ENCODE data around the gene RIPOR3.
"Not testable (repeated sequence)": the region's sequence is repeated elsewhere in the genome, so short reads cannot be mapped to it uniquely, and the experiment has no call there.

Gene RIPOR3

DNA sequence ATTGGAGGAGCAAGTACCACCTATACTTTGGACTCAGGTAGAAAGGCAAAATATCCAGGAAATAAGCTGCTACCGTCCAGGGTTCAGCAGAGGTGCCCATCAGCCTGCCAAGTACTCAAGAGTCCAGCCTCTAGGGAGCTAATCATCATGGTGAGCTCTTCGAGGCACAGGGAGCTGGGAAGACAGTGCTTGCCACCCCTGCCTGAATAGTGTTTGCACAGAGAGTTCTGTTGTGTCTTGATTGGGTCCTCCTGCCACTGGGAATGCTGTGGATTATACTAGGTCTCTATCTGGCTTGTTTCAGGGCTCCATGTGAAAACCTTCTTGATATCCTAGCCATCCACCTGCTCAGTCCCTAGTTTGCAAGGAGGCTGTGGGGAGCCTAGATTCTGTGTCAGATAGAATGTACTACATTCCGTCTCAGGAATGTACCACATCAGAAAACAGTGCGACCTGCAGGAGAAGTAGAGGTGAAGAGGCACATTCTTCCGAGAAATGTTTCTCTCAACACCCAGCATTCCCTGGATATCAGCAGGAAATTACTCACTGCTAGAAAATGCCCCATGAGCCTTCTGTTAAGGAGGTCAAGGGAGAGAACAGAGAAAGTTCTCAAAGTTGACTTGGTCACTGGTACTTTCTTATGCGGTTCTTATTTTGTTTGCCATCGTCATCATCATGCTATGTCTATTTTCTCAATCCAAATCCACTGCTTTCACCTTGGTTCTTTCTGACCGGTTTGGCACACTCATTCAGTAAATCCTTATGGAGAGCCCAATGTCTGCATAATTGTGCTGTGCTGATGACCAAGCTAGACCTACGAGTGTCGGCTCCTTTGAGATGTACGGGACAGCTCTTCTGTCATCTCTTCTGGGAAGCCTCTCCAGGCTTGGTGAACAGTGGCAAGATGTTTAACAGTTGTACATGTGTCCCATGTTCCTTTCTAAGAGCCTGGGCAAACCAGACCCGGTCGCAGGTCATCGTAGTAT, 150.4 kb downstream of the RIPOR3 start:
- Histone ChIP-seq H3K27me3 (ENCODE audit: insufficient read depth, poor library complexity, severe bottlenecking) (no peaks in the 10 kb centered on the region), H3K9me3 (ENCODE audit: severe bottlenecking) (peaks cover 2% of the 10 kb centered on the region), H3K4me1 (ENCODE audit: insufficient read depth, poor library complexity, severe bottlenecking) (peaks cover 43% of the 10 kb centered on the region), H3K4me3 (ENCODE audit: severe bottlenecking) (no peak overlapping the region), H3K36me3 (ENCODE audit: low read depth) (peaks cover 55% of the 10 kb centered on the region), H3K27ac (ENCODE audit: poor library complexity, severe bottlenecking) (peak overlapping the region; percentile 76)
- TF ChIP-seq, protein P1, sequence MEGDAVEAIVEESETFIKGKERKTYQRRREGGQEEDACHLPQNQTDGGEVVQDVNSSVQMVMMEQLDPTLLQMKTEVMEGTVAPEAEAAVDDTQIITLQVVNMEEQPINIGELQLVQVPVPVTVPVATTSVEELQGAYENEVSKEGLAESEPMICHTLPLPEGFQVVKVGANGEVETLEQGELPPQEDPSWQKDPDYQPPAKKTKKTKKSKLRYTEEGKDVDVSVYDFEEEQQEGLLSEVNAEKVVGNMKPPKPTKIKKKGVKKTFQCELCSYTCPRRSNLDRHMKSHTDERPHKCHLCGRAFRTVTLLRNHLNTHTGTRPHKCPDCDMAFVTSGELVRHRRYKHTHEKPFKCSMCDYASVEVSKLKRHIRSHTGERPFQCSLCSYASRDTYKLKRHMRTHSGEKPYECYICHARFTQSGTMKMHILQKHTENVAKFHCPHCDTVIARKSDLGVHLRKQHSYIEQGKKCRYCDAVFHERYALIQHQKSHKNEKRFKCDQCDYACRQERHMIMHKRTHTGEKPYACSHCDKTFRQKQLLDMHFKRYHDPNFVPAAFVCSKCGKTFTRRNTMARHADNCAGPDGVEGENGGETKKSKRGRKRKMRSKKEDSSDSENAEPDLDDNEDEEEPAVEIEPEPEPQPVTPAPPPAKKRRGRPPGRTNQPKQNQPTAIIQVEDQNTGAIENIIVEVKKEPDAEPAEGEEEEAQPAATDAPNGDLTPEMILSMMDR (IDR thresholded peaks at IDR 0.05; ENCODE audit: poor library complexity, severe bottlenecking): peak; percentile 44
- ATAC-seq (ENCODE audit: low read depth) (peak; percentile 93), DNase-seq (ENCODE audit: low spot score) (no peak)

DNA sequence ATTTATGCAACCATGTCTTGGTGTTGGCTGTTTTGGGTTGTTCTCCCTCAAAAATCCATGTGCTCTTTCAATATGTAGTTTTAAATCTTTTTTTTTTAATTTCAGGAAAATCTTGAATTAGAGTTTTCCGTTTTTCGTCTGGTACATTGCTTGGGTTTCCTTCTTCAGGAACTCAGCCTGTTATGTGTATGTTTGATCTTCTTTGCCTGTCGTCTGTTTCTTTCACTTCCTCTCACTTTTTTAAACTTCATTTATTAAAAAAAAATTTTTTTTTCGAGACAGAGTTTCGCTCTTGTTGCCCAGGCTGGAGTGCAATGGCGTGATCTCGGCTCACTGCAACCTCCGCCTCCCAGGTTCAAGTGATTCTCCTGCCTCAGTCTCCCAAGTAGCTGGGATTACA, 151.5 kb downstream of the RIPOR3 start:
- peak overlapping the region; percentile 76 for H3K27ac ChIP-seq (ENCODE audit: poor library complexity, severe bottlenecking)
- H3K4me3 ChIP-seq (ENCODE audit: severe bottlenecking): not testable (repeated sequence)

GRCh38 chr20:50538276-50538675, 153.1 kb downstream of the RIPOR3 start:
- DNase-seq (ENCODE audit: low spot score) (no peak), ATAC-seq (ENCODE audit: low read depth) (no peak)
- Histone ChIP-seq H3K27me3 (ENCODE audit: insufficient read depth, poor library complexity, severe bottlenecking) (no peaks in the 10 kb centered on the region), H3K4me3 (ENCODE audit: severe bottlenecking) (no peak overlapping the region), H3K27ac (ENCODE audit: poor library complexity, severe bottlenecking) (peak overlapping the region; percentile 76), H3K36me3 (ENCODE audit: low read depth) (peaks cover 63% of the 10 kb centered on the region), H3K9me3 (ENCODE audit: severe bottlenecking) (peaks cover 2% of the 10 kb centered on the region), H3K4me1 (ENCODE audit: insufficient read depth, poor library complexity, severe bottlenecking) (peaks cover 51% of the 10 kb centered on the region)
- TF ChIP-seq, protein P1 (IDR thresholded peaks at IDR 0.05; ENCODE audit: poor library complexity, severe bottlenecking): no peak

More for the DNA sequence above, 151.5 kb downstream of the RIPOR3 start:
- H3K27me3 ChIP-seq (ENCODE audit: insufficient read depth, poor library complexity, severe bottlenecking); DNase-seq (ENCODE audit: low spot score); ATAC-seq (ENCODE audit: low read depth); H3K9me3 ChIP-seq (ENCODE audit: severe bottlenecking): not testable (repeated sequence)
- H3K36me3 ChIP-seq (ENCODE audit: low read depth): peaks cover 66% of the 10 kb centered on the region
- peaks cover 44% of the 10 kb centered on the region for H3K4me1 ChIP-seq (ENCODE audit: insufficient read depth, poor library complexity, severe bottlenecking)

DNA sequence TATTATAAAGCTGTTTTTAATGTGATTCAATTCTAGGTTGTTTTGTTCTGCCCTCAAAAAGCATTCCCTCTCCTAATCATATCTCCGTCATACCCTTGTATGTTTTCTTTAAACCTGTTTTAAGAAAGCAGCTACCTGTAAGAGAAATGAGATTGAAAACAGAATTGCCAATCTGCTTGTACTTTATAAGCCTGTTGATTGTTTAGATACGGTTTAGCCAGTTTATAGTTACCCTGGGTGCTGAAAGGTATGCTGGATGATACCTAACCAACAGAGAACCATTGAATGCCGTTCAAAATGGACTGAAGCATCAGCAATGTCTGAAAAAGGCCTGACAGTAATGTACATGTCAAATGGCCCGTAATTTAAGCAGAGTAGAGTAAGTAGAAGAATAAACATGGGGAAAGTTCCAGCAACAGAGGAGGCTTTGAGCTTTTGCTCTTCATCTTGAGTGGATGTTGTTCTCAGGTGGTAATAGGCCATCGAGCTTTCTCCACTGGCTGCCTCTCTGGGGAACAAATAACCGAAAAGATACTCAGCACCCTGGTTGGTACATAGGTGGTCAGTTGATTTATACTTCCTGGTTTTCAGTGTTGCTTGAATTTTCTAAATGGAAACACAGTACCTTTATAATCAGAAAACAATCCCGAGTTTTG, 153.7 kb downstream of the RIPOR3 start:
- ATAC-seq (ENCODE audit: low read depth) (no peak), DNase-seq (ENCODE audit: low spot score) (no peak)
- Histone ChIP-seq H3K4me1 (ENCODE audit: insufficient read depth, poor library complexity, severe bottlenecking) (peaks cover 53% of the 10 kb centered on the region), H3K27me3 (ENCODE audit: insufficient read depth, poor library complexity, severe bottlenecking) (no peaks in the 10 kb centered on the region), H3K36me3 (ENCODE audit: low read depth) (peaks cover 57% of the 10 kb centered on the region), H3K9me3 (ENCODE audit: severe bottlenecking) (peaks cover 2% of the 10 kb centered on the region), H3K4me3 (ENCODE audit: severe bottlenecking) (no peak overlapping the region), H3K27ac (ENCODE audit: poor library complexity, severe bottlenecking) (peak overlapping the region; percentile 76)
- TF ChIP-seq, protein P1 (IDR thresholded peaks at IDR 0.05; ENCODE audit: poor library complexity, severe bottlenecking): no peak

GRCh38 chr20:50536333-50536732, 155.0 kb downstream of the RIPOR3 start:
- DNase-seq (ENCODE audit: low spot score) (no peak), ATAC-seq (ENCODE audit: low read depth) (no peak)
- H3K27me3 ChIP-seq (ENCODE audit: insufficient read depth, poor library complexity, severe bottlenecking): no peaks in the 10 kb centered on the region
- H3K4me3 ChIP-seq (ENCODE audit: severe bottlenecking): no peak overlapping the region
- H3K36me3 ChIP-seq (ENCODE audit: low read depth): peaks cover 58% of the 10 kb centered on the region
- H3K4me1 ChIP-seq (ENCODE audit: insufficient read depth, poor library complexity, severe bottlenecking): peaks cover 51% of the 10 kb centered on the region
- H3K9me3 ChIP-seq (ENCODE audit: severe bottlenecking): peaks cover 2% of the 10 kb centered on the region
- H3K27ac ChIP-seq (ENCODE audit: poor library complexity, severe bottlenecking): no peak overlapping the region
- TF ChIP-seq, protein P1 (IDR thresholded peaks at IDR 0.05; ENCODE audit: poor library complexity, severe bottlenecking): no peak
